Renal pelvis (tissue), 4 donors: Measurements from ENCODE around the gene SLITRK2. TPM values are rescaled to one million over a fixed set of nuclear protein-coding genes. Genes with fewer than 3 reads are reported as not detected.
A peak's percentile ranks its signal among the peaks of the same experiment; 100 is the strongest.

Source experiments
- DNase-seq: peaks from one replicate; pipeline ENCODE4 v3.0.0-alpha.2; 2013
- polyA plus RNA-seq, 3 donors: library from polyadenylated mRNA; unstranded; fragments of 120-200 nt; gene quantifications; one replicate each; pipeline ENCODE4 v1.2.1, GENCODE V29; 2013; ENCODE audit not compliant: insufficient read length in 3 of 3

The SLITRK2 gene
- polyA plus RNA-seq, 3 donors, result 1.3 to 1.5 (median 1.4) TPM

DNA sequence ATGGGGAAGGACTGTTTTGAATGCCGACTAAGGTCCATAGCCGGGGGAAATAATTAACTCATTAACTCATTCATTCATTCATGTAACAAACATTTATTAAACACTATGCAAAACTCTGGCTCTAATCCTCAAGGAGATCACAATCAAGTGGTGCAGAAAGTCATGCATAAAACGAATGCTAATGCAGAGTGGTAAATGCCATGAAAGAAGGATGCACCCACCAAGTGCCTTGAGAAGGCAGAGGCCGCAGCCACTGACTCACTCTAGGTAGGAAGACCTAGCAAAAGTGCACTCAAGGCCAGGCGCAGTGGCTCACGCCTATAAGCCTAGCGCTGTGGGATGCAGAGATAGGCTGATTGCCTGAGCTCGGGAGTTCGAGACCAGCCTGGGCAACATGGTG is 22.9 kb downstream of the SLITRK2 start:
- DNase-seq, result no peak

GRCh38 chrX:145843146-145843904 is 25.7 kb downstream of the SLITRK2 start:
- DNase-seq, result peak; percentile 39

GRCh38 chrX:145844886-145845285 is 27.3 kb downstream of the SLITRK2 start:
- DNase-seq, result no peak

GRCh38 chrX:145848448-145848847 is 30.8 kb downstream of the SLITRK2 start:
- peak; percentile 14 for DNase-seq

GRCh38 chrX:145848857-145849256 is 31.2 kb downstream of the SLITRK2 start:
- no peak for DNase-seq

DNA sequence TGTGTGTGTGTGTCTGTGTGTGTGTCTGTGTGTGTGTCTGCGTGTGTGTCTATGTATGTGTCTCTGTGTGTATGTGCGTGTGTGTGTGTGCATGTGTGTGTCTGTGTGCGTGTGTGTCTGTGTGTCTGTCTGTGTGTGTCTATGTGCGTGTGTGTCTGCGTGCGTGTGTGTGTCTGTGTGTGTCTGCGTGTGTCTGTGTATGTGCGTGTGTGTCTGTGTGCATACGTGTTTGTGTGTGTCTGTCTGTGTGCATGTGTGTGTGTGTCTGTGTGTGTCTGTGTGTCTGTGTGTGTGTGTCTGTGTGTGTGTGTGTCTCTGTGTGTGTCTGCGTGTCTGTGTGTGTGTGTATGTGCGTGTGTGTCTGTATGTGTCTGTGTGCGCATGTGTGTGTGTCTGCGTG is 35.6 kb downstream of the SLITRK2 start:
- DNase-seq, result no peak

DNA sequence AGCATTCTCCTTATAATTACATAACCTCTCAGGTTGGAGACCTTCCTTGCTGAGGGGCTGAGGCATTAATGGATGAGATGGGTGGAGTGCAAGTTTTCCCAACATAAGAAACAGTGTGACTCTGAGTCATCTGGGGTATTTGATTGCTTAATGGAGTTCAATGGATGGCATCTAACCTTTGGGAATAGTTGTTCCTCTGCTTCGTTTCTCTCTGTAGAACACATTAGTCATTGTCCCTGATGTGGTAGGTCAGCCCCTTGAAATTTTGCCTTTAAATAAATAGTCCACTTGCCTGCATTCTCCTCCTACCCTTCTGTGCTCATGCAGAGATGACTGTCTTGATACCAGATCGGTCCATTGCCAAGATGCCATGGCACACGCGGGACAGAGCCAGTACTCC is 38.6 kb downstream of the SLITRK2 start:
- no peak for DNase-seq

DNA sequence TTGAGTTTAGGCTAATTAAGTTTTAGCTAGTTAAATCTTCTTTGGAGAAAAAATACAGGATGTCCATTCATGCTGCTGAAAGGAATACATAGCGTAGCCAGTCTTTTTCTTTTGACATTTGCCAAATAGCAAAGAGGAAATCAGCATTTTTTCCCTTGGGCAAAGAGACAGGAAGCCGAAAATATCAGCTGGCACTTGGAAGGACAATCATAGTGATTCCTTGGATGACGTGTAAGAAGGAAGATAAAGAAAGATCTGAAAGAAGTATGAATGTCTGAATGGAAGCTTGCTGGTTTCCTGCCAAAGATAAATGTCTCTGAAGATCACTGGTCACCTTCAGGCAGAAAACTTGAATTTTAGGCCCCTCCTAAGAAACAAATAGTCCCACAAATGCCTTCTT is 44.2 kb downstream of the SLITRK2 start:
- DNase-seq, result no peak

GRCh38 chrX:145865082-145865481 is 47.5 kb downstream of the SLITRK2 start:
- DNase-seq, result peak; percentile 17
